Stomach (tissue), 9 donors: ENCODE results near the gene TGFBI. TPM values are rescaled to one million over a fixed set of nuclear protein-coding genes. Genes with fewer than 3 reads are reported as not detected.

Experiments used
- DNase-seq, 2 donors: peaks; one replicate each; pipeline versions ENCODE4 v3.0.0 to v3.0.0-alpha.2; 2013 to 2019
- H3K27ac ChIP-seq, 5 donors: fragments of 200-600 bp in 4 of 5; sonication (generic) in 4 of 5; one replicate each; pipeline ENCODE4 v1.5.1; 2013 to 2019; ENCODE audit warnings: mild to moderate bottlenecking in 1 of 5, moderate library complexity in 1 of 5
- H3K27me3 ChIP-seq, 3 donors: fragments of 200-600 bp; sonication (generic); one replicate each; pipeline ENCODE4 v1.5.1; 2017 to 2019; ENCODE audit warnings: mixed run types in 1 of 3
- H3K36me3 ChIP-seq, 4 donors: fragments of 200-600 bp; sonication (generic); 1 replicate in 3 of 4; 2 replicates in 1 of 4; pipeline ENCODE4 v1.5.1; 2016 to 2019
- H3K4me1 ChIP-seq, 4 donors: fragments of 200-600 bp; sonication (generic); one replicate each; pipeline ENCODE4 v1.5.1; 2016 to 2019
- H3K4me3 ChIP-seq, 4 donors: fragments of 200-600 bp; sonication (generic) in 3 of 4; one replicate each; pipeline ENCODE4 v1.5.1; 2016 to 2019; ENCODE audit warnings: mild to moderate bottlenecking in 1 of 4
- H3K9me3 ChIP-seq, 4 donors: fragments of 200-600 bp; sonication (generic); one replicate each; pipeline ENCODE4 v1.5.1; 2016 to 2019
- CTCF ChIP-seq, 7 experiments: fragments of 450-650 bp in 4 of 7; fragments of 200-600 bp in 3 of 7; sonication (generic) in 3 of 7; IDR thresholded peaks; one replicate each; pipeline ENCODE4 v1.5.1; 2016 to 2019; ENCODE audit warnings: antibody characterized with exemption in 7 of 7, control low read depth in 2 of 7, mild to moderate bottlenecking in 1 of 7
- EP300 ChIP-seq: sonication (generic); formaldehyde crosslinking; IDR thresholded peaks from one replicate; pipeline ENCODE4 v1.6.1; 2017; ENCODE audit warnings: antibody characterized with exemption
- POLR2A ChIP-seq, 4 donors: fragments of 450-650 bp; IDR thresholded peaks; one replicate each; pipeline ENCODE4 v1.6.1; 2016; ENCODE audit warnings: antibody characterized with exemption in 4 of 4, control low read depth in 2 of 4, mild to moderate bottlenecking in 1 of 4, moderate library complexity in 1 of 4
- POLR2AphosphoS5 ChIP-seq, 3 donors: sonication (generic); formaldehyde crosslinking; IDR thresholded peaks; one replicate each; pipeline ENCODE4 v1.6.1; 2016; ENCODE audit warnings: antibody characterized with exemption in 3 of 3
- WGBS, 5 donors: extraction: QIAGEN DNeasy Blood & Tissue Kit in 3 of 5; methylation state at CpG; one replicate each; pipeline versions ENCODE4 v1.1.5 to v1.1.7; 2013 to 2018; 5-methylcytosine and 5-hydroxymethylcytosine counted together
- intact Hi-C: fragments of 100-400 bp; cut with DNase I; formaldehyde crosslinking; loops from one replicate; pipeline ENCODE4 v1.15.1; 2023; ENCODE audit warnings: low total_unique reads
- polyA plus RNA-seq, 3 donors: library from polyadenylated mRNA; stranded (reverse); fragments of 200-250 nt; gene quantifications; one replicate each; pipeline ENCODE4 v1.2.3, GENCODE V29; 2013
- total RNA-seq, 5 donors: library from RNA; depleted of rRNA; stranded (reverse); fragments of >200 nt; gene quantifications; one replicate each; pipeline versions ENCODE4 v1.1.0 to v1.2.3, GENCODE V29; 2014 to 2016
- donor health status: healthy with polysubstance abuse.
- donor health status: Bipolar disorder and iron deficiency.
- donor health status: healthy.

Gene TGFBI
- total and polyA plus RNA-seq, 8 donors, result 24.5 to 180 (median 62.2) TPM

GRCh38 chr5:136040746-136041415, 12.1 kb downstream of the TGFBI start:
- 27 to 51% (median 41%) methylated on average over 4 of the region's 4 CpGs for WGBS, 5 donors
- Histone ChIP-seq H3K9me3 (no peaks in the 10 kb centered on the region), H3K4me1 (peaks cover 0 to 40% (median 6%) of the 10 kb centered on the region in 4 donors), H3K36me3 (peaks cover 0 to 12% (median 2%) of the 10 kb centered on the region in 4 donors), H3K27me3 (no peaks in the 10 kb centered on the region), H3K4me3 (no peak overlapping the region), H3K27ac (no peak overlapping the region)
- intact Hi-C loops, result no loop called here
- TF ChIP-seq POLR2A (IDR thresholded peaks at IDR 0.05) (no peak), EP300 (no peak), POLR2AphosphoS5 (IDR thresholded peaks at IDR 0.05) (no peak), CTCF (IDR thresholded peaks at IDR 0.05) (no peak)
- peak in 1 of 2 donors; percentile 34 for DNase-seq

- H3K9me3 ChIP-seq, result no peaks in the 10 kb centered on the region
- H3K36me3 ChIP-seq, result peaks cover 0 to 22% (median 6%) of the 10 kb centered on the region in 4 donors
- WGBS, 5 donors, result 71 to 88% (median 75%) methylated on average over 1 of the region's 1 CpG
- no peak overlapping the region for H3K4me3 ChIP-seq
- intact Hi-C loops, result no loop called here
- H3K27me3 ChIP-seq, result no peaks in the 10 kb centered on the region
- no peak for TF ChIP-seq POLR2A (IDR thresholded peaks at IDR 0.05)
- no peak for TF ChIP-seq POLR2AphosphoS5 (IDR thresholded peaks at IDR 0.05)
- no peak for TF ChIP-seq CTCF (IDR thresholded peaks at IDR 0.05)
- no peak for TF ChIP-seq EP300
- no peak for DNase-seq
- H3K4me1 ChIP-seq, result peaks cover 0 to 27% (median 4%) of the 10 kb centered on the region in 4 donors
- no peak overlapping the region for H3K27ac ChIP-seq
Measured at GRCh38 chr5:136042156-136042555, 13.4 kb downstream of the TGFBI start.

- peaks cover 0 to 22% (median 4%) of the 10 kb centered on the region in 4 donors for H3K4me1 ChIP-seq
- H3K36me3 ChIP-seq, result peaks cover 0 to 27% (median 10%) of the 10 kb centered on the region in 4 donors
- H3K27me3 ChIP-seq, result no peaks in the 10 kb centered on the region
- H3K9me3 ChIP-seq, result no peaks in the 10 kb centered on the region
- DNase-seq, result peak in 1 of 2 donors; percentile 40
- intact Hi-C loops, result no loop called here
- TF ChIP-seq POLR2AphosphoS5 (IDR thresholded peaks at IDR 0.05), result no peak
- no peak for TF ChIP-seq CTCF (IDR thresholded peaks at IDR 0.05)
- no peak for TF ChIP-seq POLR2A (IDR thresholded peaks at IDR 0.05)
- TF ChIP-seq EP300, result no peak
- WGBS, 5 donors, result 41 to 51% (median 43%) methylated on average over 6 of the region's 6 CpGs
- H3K4me3 ChIP-seq, result no peak overlapping the region
- no peak overlapping the region for H3K27ac ChIP-seq
Measured at GRCh38 chr5:136042665-136043121, 13.9 kb downstream of the TGFBI start.

- 57 to 81% (median 67%) methylated on average over 2 of the region's 2 CpGs for WGBS, 5 donors
- H3K27ac ChIP-seq, result no peak overlapping the region
- H3K27me3 ChIP-seq, result no peaks in the 10 kb centered on the region
- peaks cover 0 to 19% (median 4%) of the 10 kb centered on the region in 4 donors for H3K4me1 ChIP-seq
- TF ChIP-seq EP300, result no peak
- DNase-seq, result no peak
- no peak overlapping the region for H3K4me3 ChIP-seq
- intact Hi-C loops, result no loop called here
- H3K36me3 ChIP-seq, result peaks cover 0 to 35% (median 14%) of the 10 kb centered on the region in 4 donors
- H3K9me3 ChIP-seq, result no peaks in the 10 kb centered on the region
Measured at GRCh38 chr5:136043551-136043950, 14.8 kb downstream of the TGFBI start.
